Peyer's patch (tissue), 4 donors: ENCODE results near the gene CRY2. TPM values are rescaled to one million over a fixed set of nuclear protein-coding genes. Genes with fewer than 3 reads are reported as not detected.
A peak's percentile ranks its signal among the peaks of the same experiment; 100 is the strongest.

Experiments
- DNase-seq, 3 donors: peaks; one replicate each; pipeline ENCODE4 v3.0.0-alpha.2; 2017 to 2019
- H3K27ac ChIP-seq, 4 donors: fragments of 200-600 bp; sonication (generic); one replicate each; pipeline ENCODE4 v1.5.1; 2016 to 2019
- H3K27me3 ChIP-seq, 2 donors: fragments of 200-600 bp; sonication (generic); one replicate each; pipeline ENCODE4 v1.5.1; 2019
- H3K36me3 ChIP-seq, 3 donors: fragments of 200-600 bp; sonication (generic); one replicate each; pipeline ENCODE4 v1.5.1; 2016 to 2019
- H3K4me1 ChIP-seq, 4 donors: fragments of 200-600 bp; sonication (generic); one replicate each; pipeline ENCODE4 v1.5.1; 2016 to 2019
- H3K4me3 ChIP-seq, 4 donors: fragments of 200-600 bp; sonication (generic); 1 replicate in 3 of 4; 2 replicates in 1 of 4; pipeline ENCODE4 v1.5.1; 2016 to 2019; ENCODE audit warnings: mild to moderate bottlenecking in 1 of 4
- H3K9me3 ChIP-seq, 4 donors: fragments of 200-600 bp; sonication (generic); one replicate each; pipeline ENCODE4 v1.5.1; 2016 to 2019; ENCODE audit warnings: mild to moderate bottlenecking in 1 of 4
- CTCF ChIP-seq, 6 experiments: fragments of 450-650 bp in 4 of 6; fragments of 200-600 bp in 2 of 6; sonication (generic) in 1 of 6; IDR thresholded peaks; one replicate each; pipeline ENCODE4 v1.5.1; 2017 to 2019; ENCODE audit warnings: antibody characterized with exemption in 6 of 6, mild to moderate bottlenecking in 3 of 6, moderate library complexity in 1 of 6
- POLR2A ChIP-seq, 2 donors: fragments of 450-650 bp; IDR thresholded peaks; one replicate each; pipeline ENCODE4 v1.5.1; 2017; ENCODE audit warnings: antibody characterized with exemption in 2 of 2, mild to moderate bottlenecking in 2 of 2, moderate library complexity in 2 of 2
- total RNA-seq, 4 donors: library from RNA; depleted of rRNA; stranded (reverse); fragments of >200 nt; gene quantifications; one replicate each; pipeline ENCODE4 v1.1.0, GENCODE V29; 2016

Gene CRY2
- total RNA-seq, 4 donors from 2014 or later, result 37.7 to 67.6 (median 66.0) TPM

- peak; percentile 37 to 95 (median 92) for DNase-seq
- H3K27ac ChIP-seq, result peak overlapping the region; percentile 27 to 80 (median 68)
- H3K27me3 ChIP-seq, result no peaks in the 10 kb centered on the region
- H3K9me3 ChIP-seq, result no peaks in the 10 kb centered on the region
- H3K4me1 ChIP-seq, result peaks cover 0 to 52% (median 6%) of the 10 kb centered on the region in 4 donors
- TF ChIP-seq POLR2A (IDR thresholded peaks at IDR 0.05), result peak in 1 of 2 donors; percentile 43
- no peak for TF ChIP-seq CTCF (IDR thresholded peaks at IDR 0.05)
- H3K4me3 ChIP-seq, result no peak overlapping the region
- H3K36me3 ChIP-seq, result peaks cover 0 to 59% (median 0%) of the 10 kb centered on the region in 3 donors
Observed at GRCh38 chr11:45859661-45860140, 12.4 kb downstream of the CRY2 start.

GRCh38 chr11:45860348-45860747 is 13.1 kb downstream of the CRY2 start:
- Histone ChIP-seq H3K9me3 (no peaks in the 10 kb centered on the region), H3K4me1 (peaks cover 0 to 46% (median 6%) of the 10 kb centered on the region in 4 donors), H3K36me3 (peaks cover 0 to 65% (median 0%) of the 10 kb centered on the region in 3 donors), H3K27me3 (no peaks in the 10 kb centered on the region), H3K4me3 (no peak overlapping the region), H3K27ac (peak overlapping the region in 3 of 4 donors; percentile 47 to 80 (median 76))
- TF ChIP-seq POLR2A (IDR thresholded peaks at IDR 0.05), result no peak
- TF ChIP-seq CTCF (IDR thresholded peaks at IDR 0.05), result no peak
- DNase-seq, result no peak

GRCh38 chr11:45860764-45861510 is 13.7 kb downstream of the CRY2 start:
- Histone ChIP-seq H3K27ac (peak overlapping the region in 1 of 4 donors; percentile 76), H3K4me3 (no peak overlapping the region), H3K9me3 (no peaks in the 10 kb centered on the region), H3K36me3 (peaks cover 0 to 70% (median 0%) of the 10 kb centered on the region in 3 donors), H3K27me3 (no peaks in the 10 kb centered on the region), H3K4me1 (peaks cover 0 to 40% (median 6%) of the 10 kb centered on the region in 4 donors)
- no peak for TF ChIP-seq CTCF (IDR thresholded peaks at IDR 0.05)
- no peak for TF ChIP-seq POLR2A (IDR thresholded peaks at IDR 0.05)
- no peak for DNase-seq

- H3K4me3 ChIP-seq, result no peak overlapping the region
- peaks cover 0 to 87% (median 0%) of the 10 kb centered on the region in 3 donors for H3K36me3 ChIP-seq
- H3K27ac ChIP-seq, result no peak overlapping the region
- H3K9me3 ChIP-seq, result no peaks in the 10 kb centered on the region
- no peaks in the 10 kb centered on the region for H3K27me3 ChIP-seq
- no peak for TF ChIP-seq CTCF (IDR thresholded peaks at IDR 0.05)
- no peak for TF ChIP-seq POLR2A (IDR thresholded peaks at IDR 0.05)
- DNase-seq, result no peak
- H3K4me1 ChIP-seq, result peaks cover 0 to 14% (median under 1%) of the 10 kb centered on the region in 4 donors
Observed at GRCh38 chr11:45864041-45864440, 16.8 kb downstream of the CRY2 start.

GRCh38 chr11:45869551-45869950 is 22.3 kb downstream of the CRY2 start:
- TF ChIP-seq POLR2A (IDR thresholded peaks at IDR 0.05), result no peak
- TF ChIP-seq CTCF (IDR thresholded peaks at IDR 0.05), result no peak
- Histone ChIP-seq H3K27ac (no peak overlapping the region), H3K4me1 (no peaks in the 10 kb centered on the region), H3K36me3 (peaks cover 0 to 99% (median 0%) of the 10 kb centered on the region in 3 donors), H3K27me3 (no peaks in the 10 kb centered on the region), H3K9me3 (no peaks in the 10 kb centered on the region), H3K4me3 (no peak overlapping the region)
- DNase-seq, result no peak
